ENCODE measurements around the gene HNRNPC.

DNA sequence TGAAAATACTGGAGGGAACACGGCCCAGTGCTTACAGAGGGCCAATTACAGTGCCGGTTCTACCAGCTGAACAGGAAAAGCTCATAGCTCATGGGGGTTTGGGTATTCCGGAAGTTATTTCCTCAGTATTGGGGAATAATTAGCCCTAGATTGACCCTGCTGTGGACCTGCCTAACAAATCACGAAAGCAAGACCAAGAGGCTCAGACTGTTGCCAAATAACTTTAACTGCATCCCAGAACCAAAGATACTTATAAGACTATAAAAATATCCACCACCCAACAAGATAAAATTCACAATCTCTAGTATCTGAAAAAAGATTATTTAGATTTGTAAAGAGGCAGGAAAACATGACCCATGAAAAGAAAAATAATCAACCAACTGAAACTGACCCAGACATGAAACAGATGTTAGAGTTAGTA, 105.4 kb downstream of the HNRNPC start:
- TF ChIP-seq CTCF (IDR thresholded peaks at IDR 0.05; ENCODE audit: low read depth, low read length) (no peak), EZH2phosphoT487 (IDR thresholded peaks at IDR 0.05; ENCODE audit: low read depth) (no peak)

Measured in OCI-LY3 (cell line).